Lung (tissue), 12 donors: ENCODE measurements around the gene UBQLN4. TPM values are rescaled to one million over a fixed set of nuclear protein-coding genes. Genes with fewer than 3 reads are reported as not detected.

Experiments used
- ATAC-seq: fragments of 200-7000 bp; cut with Tn5 transposase; one replicate; pipeline ENCODE4 v1.9.1; 2020; ENCODE audit warnings: moderate number of reproducible peaks; ENCODE audit not compliant: insufficient read depth, low FRiP score
- DNase-seq, 3 donors: peaks; one replicate each; pipeline ENCODE4 v3.0.0-alpha.2; 2013 to 2017
- H3K27ac ChIP-seq, 2 donors: one replicate each; pipeline ENCODE4 v1.5.1; 2013; ENCODE audit warnings: mild to moderate bottlenecking in 2 of 2, moderate library complexity in 2 of 2, control low read depth in 1 of 2, inconsistent platforms in 1 of 2, low read depth in 1 of 2, low read length in 1 of 2
- H3K27me3 ChIP-seq, 3 donors: one replicate each; pipeline ENCODE4 v1.5.1; 2013; ENCODE audit warnings: low read length in 2 of 3; ENCODE audit not compliant: control insufficient read depth in 3 of 3, insufficient read depth in 3 of 3
- H3K36me3 ChIP-seq, 4 donors: one replicate each; pipeline ENCODE4 v1.5.1; 2013; ENCODE audit warnings: low read length in 4 of 4, mild to moderate bottlenecking in 1 of 4, moderate library complexity in 1 of 4; ENCODE audit not compliant: control insufficient read depth in 4 of 4, insufficient read depth in 4 of 4
- H3K4me1 ChIP-seq, 5 donors: one replicate each; pipeline ENCODE4 v1.5.1; 2013; ENCODE audit warnings: low read length in 5 of 5, mild to moderate bottlenecking in 2 of 5, moderate library complexity in 1 of 5; ENCODE audit not compliant: control insufficient read depth in 5 of 5, insufficient read depth in 5 of 5
- H3K4me3 ChIP-seq: one replicate; pipeline ENCODE4 v1.5.1; 2013; ENCODE audit warnings: mild to moderate bottlenecking, control low read depth, moderate library complexity
- H3K9ac ChIP-seq, 2 donors: one replicate each; pipeline ENCODE4 v1.5.1; 2013; ENCODE audit warnings: low read length in 2 of 2, control low read depth in 1 of 2; ENCODE audit not compliant: insufficient read depth in 1 of 2
- H3K9me3 ChIP-seq, 4 donors: one replicate each; pipeline ENCODE4 v1.5.1; 2013; ENCODE audit warnings: low read length in 3 of 4, mild to moderate bottlenecking in 1 of 4, moderate library complexity in 1 of 4; ENCODE audit not compliant: control insufficient read depth in 4 of 4, insufficient read depth in 3 of 4
- WGBS, 2 donors: extraction: QIAGEN DNeasy Blood & Tissue Kit; methylation state at CpG; one replicate each; pipeline ENCODE4 v1.1.7; 2013; 5-methylcytosine and 5-hydroxymethylcytosine counted together
- polyA plus RNA-seq, 2 donors: library from polyadenylated mRNA; stranded (reverse); fragments of 200-250 nt; gene quantifications; one replicate each; pipeline ENCODE4 v1.2.1, GENCODE V29; 2013
- total RNA-seq, 2 donors: library from RNA; depleted of rRNA in 1 of 2; stranded (reverse); fragments of >200 nt in 1 of 2; gene quantifications; one replicate each; pipeline ENCODE4 v1.2.1, GENCODE V29; 2014 to 2021
- TF ChIP-seq, protein P1 (sequence below): IDR thresholded peaks from 2 replicates; pipeline ENCODE4 v1.5.1; 2012; ENCODE audit warnings: mild to moderate bottlenecking; ENCODE audit errors: control extremely low read depth, extremely low read depth
- donor health status: control.
- donor health status: control.
- donor health status: Bipolar disorder and iron deficiency.
- donor health status: healthy.
- donor health status: DM: yes; HTN: yes; CAD: no.

UBQLN4 gene
- total and polyA plus RNA-seq, 4 donors, result 16.2 to 27.2 (median 22.9) TPM

DNA sequence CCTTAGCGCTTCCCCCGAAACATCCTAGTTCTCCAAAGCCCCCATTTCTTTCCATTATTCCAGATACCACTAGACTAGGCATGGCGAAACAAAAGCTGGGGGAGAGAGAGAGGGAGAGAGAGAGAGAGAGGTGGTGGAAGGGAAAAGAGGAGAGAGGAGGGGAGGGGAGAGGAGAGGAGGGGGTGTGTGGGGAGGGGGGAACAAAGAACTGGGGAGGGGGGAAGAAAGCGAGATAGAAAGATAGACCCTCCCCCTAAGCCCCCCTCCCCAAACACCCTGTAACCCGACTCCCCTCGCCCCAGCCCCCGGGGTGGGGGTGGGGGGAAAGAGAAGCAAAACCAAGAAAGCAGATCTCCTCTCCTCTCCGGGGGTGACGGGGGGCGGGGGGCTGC is 28.3 kb upstream of the UBQLN4 start:
- Histone ChIP-seq H3K36me3 (peaks cover 0 to 10% (median 0%) of the 10 kb centered on the region in 4 donors), H3K9ac (peak overlapping the region in 1 of 2 donors; percentile 67), H3K4me3 (no peak overlapping the region), H3K27me3 (no peaks in the 10 kb centered on the region), H3K27ac (no peak overlapping the region), H3K4me1 (peaks cover 0 to 51% (median 19%) of the 10 kb centered on the region in 5 donors), H3K9me3 (no peaks in the 10 kb centered on the region)
- WGBS, 2 donors, result 0 to 1% methylated on average over 3 to 10 of the region's 10 CpGs
- peak in 1 of 3 donors; percentile 85 for DNase-seq
- TF ChIP-seq, protein P1, sequence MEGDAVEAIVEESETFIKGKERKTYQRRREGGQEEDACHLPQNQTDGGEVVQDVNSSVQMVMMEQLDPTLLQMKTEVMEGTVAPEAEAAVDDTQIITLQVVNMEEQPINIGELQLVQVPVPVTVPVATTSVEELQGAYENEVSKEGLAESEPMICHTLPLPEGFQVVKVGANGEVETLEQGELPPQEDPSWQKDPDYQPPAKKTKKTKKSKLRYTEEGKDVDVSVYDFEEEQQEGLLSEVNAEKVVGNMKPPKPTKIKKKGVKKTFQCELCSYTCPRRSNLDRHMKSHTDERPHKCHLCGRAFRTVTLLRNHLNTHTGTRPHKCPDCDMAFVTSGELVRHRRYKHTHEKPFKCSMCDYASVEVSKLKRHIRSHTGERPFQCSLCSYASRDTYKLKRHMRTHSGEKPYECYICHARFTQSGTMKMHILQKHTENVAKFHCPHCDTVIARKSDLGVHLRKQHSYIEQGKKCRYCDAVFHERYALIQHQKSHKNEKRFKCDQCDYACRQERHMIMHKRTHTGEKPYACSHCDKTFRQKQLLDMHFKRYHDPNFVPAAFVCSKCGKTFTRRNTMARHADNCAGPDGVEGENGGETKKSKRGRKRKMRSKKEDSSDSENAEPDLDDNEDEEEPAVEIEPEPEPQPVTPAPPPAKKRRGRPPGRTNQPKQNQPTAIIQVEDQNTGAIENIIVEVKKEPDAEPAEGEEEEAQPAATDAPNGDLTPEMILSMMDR, result no peak
- no peak for ATAC-seq

DNA sequence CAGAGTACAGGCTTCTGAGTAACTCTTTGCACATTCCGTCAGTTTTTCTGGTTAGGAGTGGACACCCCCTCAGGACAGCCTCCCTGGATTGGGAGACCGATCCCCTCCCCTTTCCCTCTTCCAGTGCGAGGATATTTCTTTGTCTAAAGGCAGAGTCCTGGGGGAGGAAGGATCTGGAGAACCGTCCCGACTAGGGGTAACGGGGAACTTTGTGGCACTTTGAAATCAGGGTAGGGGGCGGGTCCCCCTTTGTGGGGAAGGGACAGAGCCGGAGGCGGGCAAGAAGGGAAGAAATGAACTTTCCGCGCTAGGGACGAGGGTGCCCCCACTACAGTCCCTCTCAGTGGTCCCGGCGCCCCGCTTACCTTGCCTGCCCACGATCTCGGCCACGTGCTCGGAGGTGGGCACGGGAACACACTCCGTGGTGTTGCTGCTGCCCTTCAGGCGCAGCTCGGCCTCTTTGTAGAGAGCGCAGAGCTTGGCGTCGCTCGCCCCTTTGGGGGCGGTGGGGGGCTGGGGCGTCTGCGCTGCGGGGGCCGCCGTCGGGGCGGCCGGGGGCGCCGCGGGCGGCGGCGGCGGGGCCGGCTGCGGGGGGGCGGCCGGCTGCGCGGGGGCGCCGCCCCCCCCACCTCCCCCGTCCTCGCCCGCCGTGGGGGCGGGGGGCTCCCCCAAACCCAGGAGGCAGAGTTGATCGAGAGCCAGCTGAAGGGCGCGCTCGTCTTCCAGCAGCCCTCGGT is 27.8 kb upstream of the UBQLN4 start:
- peaks cover 0 to 55% (median 19%) of the 10 kb centered on the region in 5 donors for H3K4me1 ChIP-seq
- H3K9me3 ChIP-seq, result no peaks in the 10 kb centered on the region
- no peak overlapping the region for H3K27ac ChIP-seq
- peaks cover 0 to 13% (median 0%) of the 10 kb centered on the region in 4 donors for H3K36me3 ChIP-seq
- 5 to 6% methylated on average over 35 to 60 of the region's 61 CpGs for WGBS, 2 donors
- H3K9ac ChIP-seq, result peak overlapping the region; percentile 68 to 80
- TF ChIP-seq, protein P1, result no peak
- no peaks in the 10 kb centered on the region for H3K27me3 ChIP-seq
- peak; percentile 51 to 74 (median 73) for DNase-seq
- no peak overlapping the region for H3K4me3 ChIP-seq
- ATAC-seq, result no peak

DNA sequence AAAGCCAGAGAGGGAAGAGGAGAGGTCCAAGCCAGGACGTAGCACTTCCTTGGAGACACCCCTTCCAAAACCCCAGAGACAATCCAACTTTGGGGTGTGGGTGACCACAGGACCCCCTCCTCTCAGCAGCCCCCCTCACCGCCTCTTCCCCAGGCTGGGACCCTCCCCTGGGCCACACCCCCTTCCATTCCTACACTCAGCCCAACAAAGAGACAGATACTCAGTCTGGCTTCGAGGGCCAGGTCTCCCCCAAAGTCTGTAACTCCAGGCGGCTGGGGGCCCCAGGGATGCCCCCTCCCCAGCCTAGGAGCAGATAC is 27.2 kb upstream of the UBQLN4 start:
- TF ChIP-seq, protein P1, result no peak
- Histone ChIP-seq H3K27me3 (no peaks in the 10 kb centered on the region), H3K9me3 (no peaks in the 10 kb centered on the region), H3K36me3 (peaks cover 0 to 17% (median 2%) of the 10 kb centered on the region in 4 donors), H3K4me1 (peaks cover 0 to 59% (median 21%) of the 10 kb centered on the region in 5 donors), H3K4me3 (no peak overlapping the region), H3K27ac (no peak overlapping the region), H3K9ac (peak overlapping the region; percentile 68 to 80)
- WGBS, 2 donors, result 61 to 66% methylated on average over 4 of the region's 4 CpGs
- DNase-seq (peak in 2 of 3 donors; percentile 54 to 67), ATAC-seq (no peak)
